B cell (primary cell): ENCODE results near the gene CLEC7A.

Experiments used
- EZH2 ChIP-seq: IDR thresholded peaks from 2 replicates; pipeline ENCODE4 v1.6.1; 2012; ENCODE audit warnings: borderline replicate concordance, low read depth, mild to moderate bottlenecking, moderate library complexity, low read length; ENCODE audit not compliant: insufficient read depth, poor library complexity, severe bottlenecking
- TF ChIP-seq, protein P1 (sequence below): fragments of 200-600 bp; IDR thresholded peaks from one replicate; pipeline ENCODE4 v1.8.0; 2022; ENCODE audit warnings: antibody characterized with exemption, mild to moderate bottlenecking

DNA sequence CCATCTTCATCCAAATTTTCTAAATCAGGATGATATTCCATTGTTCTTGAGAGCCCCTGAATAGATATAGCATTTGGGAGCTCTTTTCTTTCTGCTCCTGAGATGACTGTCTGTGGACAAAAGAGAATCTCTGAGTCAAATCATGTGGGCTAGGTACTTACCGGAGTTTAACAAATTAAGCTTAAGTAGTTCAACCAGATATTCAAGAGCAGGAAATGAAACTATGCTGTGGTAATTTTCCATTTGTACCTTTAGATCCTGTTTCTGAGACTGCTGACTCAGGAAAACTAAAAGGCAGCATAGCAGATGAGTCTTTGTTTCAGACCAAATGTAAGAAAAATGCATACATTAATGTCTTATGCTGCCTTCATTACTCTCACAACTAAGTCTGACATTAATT lies at the start of gene CLEC7A:
- TF ChIP-seq, protein P1, sequence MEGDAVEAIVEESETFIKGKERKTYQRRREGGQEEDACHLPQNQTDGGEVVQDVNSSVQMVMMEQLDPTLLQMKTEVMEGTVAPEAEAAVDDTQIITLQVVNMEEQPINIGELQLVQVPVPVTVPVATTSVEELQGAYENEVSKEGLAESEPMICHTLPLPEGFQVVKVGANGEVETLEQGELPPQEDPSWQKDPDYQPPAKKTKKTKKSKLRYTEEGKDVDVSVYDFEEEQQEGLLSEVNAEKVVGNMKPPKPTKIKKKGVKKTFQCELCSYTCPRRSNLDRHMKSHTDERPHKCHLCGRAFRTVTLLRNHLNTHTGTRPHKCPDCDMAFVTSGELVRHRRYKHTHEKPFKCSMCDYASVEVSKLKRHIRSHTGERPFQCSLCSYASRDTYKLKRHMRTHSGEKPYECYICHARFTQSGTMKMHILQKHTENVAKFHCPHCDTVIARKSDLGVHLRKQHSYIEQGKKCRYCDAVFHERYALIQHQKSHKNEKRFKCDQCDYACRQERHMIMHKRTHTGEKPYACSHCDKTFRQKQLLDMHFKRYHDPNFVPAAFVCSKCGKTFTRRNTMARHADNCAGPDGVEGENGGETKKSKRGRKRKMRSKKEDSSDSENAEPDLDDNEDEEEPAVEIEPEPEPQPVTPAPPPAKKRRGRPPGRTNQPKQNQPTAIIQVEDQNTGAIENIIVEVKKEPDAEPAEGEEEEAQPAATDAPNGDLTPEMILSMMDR = no peak
- no peak for TF ChIP-seq EZH2
